Islet of Langerhans (tissue), 1 donor: ENCODE results near the gene SIPA1L3.
A peak's percentile ranks its signal among the peaks of the same experiment; 100 is the strongest.
"Not testable (repeated sequence)": the region's sequence is repeated elsewhere in the genome, so short reads cannot be mapped to it uniquely, and the experiment has no call there.

Experiments
- FAIRE-seq: peaks from one replicate; lab custom pipeline; 2011; peaks lifted over from hg19 to GRCh38; lab: Jason Lieb, UNC

The SIPA1L3 gene

GRCh38 chr19:37906869-37907734, at the start of gene SIPA1L3:
Gene SIPA1L3 (plus strand): TSS chr19:37907208. CDS start chr19:38081566, 174,358 bp downstream.
- no peak for FAIRE-seq

- no peak for FAIRE-seq
Measured at GRCh38 chr19:37864501-37864900, 42.5 kb upstream of the SIPA1L3 start.

DNA sequence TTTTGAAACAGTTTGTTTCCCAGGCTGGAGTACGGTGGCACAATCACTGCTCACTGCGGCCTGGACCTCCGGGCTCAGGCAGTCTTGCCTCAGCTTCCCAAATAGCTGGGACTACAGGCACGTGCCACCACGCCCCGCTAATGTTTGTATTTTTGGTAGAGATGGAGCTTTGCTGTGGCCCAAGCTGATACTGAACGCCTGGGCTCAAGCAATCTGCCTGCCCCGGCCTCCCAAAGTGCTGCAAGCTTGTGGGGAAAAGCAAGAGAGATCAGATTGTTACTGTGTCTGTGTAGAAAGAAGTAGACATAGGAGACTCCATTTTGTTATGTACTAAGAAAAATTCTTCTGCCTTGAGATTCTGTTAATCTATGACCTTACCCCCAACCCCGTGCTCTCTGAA, 41.1 kb upstream of the SIPA1L3 start:
- not testable (repeated sequence) for FAIRE-seq

DNA sequence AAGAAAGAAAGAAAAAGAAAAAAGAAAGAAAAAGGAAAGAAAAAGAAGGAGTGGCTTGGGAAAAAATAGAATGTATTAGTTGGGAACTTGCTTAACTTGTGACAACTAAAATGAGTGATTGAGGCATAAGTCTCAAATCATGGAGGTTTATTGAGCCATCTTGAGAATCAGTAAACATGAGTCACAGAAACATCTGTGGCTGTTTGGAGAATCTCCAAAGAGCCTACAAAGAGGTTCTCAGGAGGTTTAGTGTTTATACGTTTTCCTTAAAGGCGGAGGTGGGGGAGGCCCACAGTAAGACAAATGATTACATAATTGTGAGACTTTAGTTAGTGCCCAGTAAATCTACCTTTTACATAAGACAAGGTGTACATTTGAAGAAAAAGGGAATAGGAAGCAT, 39.2 kb upstream of the SIPA1L3 start:
- FAIRE-seq: no peak

DNA sequence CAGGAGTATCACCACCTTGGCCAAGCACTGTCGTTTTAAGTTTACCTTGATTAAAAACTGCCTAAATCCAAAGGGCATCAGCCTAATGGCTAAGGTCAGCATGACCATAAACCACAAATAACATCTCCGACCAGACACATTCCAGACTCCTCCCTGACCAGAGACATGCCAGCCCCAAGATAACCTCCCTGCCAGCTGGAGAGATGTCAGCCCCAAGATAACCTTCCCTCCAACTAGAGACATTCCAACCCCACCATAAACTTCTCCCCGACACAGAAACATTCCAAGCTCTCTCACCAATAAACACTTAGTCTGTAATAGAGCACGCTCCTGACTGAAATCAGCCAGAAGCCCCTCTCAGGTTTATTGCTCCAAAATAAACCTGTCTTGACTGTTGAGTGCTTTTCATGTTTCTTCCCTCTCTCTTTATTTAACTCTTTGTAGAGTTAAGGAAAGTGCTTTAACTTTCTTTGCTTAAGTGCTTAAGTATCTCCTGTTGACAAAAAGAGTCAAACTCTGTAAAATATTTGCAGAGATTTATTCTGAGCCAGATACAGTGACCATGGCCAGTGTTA, 37.2 kb upstream of the SIPA1L3 start:
- FAIRE-seq: no peak

DNA sequence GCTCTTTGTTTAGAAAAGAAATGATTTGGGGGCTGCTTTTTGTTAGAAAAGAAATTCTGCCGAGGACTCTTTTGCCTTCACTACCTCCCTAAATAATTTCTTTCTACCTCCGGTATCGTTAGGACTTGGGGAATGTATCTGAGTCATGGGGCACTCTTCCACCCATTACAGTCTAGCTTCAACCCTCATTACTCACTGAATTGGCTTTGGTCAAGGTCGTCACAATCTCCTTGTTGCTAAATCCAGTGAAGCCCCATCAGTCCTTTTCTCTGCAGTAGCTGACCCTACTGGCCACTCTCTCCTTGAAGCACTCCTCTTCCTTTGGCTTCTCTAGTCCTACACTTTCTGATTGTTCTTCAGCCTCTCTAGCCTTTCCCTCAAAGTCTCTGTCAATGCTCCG, 34.6 kb upstream of the SIPA1L3 start:
- FAIRE-seq: no peak

DNA sequence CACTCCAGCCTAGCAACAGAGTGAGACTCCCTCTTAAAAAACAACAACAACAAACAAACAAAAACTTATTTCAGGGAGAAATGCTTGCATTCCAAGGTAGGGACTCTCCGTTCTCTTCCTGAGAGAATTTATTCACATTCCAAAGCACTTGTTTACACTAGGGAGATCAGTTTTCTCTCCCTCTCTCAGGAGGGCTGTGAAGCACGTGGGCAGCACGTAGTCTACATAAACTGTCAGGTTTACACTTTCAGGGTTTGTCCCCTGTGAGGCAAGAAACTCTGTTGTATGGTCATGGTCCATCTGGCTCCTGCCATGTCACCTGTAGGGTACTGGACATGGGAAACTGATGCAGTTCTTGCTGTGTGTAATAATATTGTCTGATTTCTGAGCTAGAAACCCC, 32.2 kb upstream of the SIPA1L3 start:
- no peak for FAIRE-seq

GRCh38 chr19:37876032-37876431, 31.0 kb upstream of the SIPA1L3 start:
- no peak for FAIRE-seq

DNA sequence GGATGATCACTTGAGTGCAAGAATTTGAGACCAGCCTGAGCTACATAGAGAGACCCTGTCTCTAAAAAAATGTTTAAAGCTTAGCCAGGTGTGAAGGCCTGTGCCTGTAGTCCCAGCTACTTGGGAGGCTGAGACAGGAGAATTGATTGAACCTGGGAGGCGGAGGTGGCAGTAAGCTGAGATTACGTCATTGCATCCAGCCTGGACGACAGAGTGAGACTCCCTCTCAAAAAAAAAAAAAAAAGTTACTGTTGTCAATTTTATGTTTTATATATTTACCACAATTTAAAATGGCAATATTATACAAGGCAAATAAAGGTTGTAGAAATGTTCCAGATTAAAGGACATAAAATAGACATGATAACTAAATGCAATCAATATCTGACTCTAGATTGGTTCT, 29.9 kb upstream of the SIPA1L3 start:
- no peak for FAIRE-seq

- FAIRE-seq: no peak
Measured at GRCh38 chr19:37885392-37885791, 21.6 kb upstream of the SIPA1L3 start.

DNA sequence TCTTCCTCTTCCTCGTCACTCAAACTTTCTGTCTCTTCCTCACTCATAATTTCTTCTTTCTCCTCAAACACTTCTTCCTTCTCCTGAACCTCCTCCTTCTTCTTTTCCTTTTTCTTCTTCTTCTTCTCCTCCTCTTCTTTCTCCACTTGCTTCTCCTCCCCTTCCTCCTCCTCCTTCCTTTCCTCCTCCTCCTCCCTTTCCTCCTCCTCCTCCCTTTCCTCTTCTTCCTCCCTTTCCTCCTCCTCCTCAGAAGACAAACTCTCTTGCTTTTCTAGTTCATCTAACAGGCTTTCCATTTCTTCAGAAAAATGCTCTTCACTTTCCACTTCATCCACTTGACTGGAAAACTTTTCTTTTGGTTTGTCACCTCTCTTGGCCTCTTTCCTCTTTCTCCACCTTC, 20.4 kb upstream of the SIPA1L3 start:
- FAIRE-seq: no peak

GRCh38 chr19:37893845-37894575, 13.0 kb upstream of the SIPA1L3 start:
- no peak for FAIRE-seq

- FAIRE-seq: no peak
Measured at GRCh38 chr19:37896180-37896579, 10.8 kb upstream of the SIPA1L3 start.

- FAIRE-seq: no peak
Measured at GRCh38 chr19:37899453-37899852, 7.6 kb upstream of the SIPA1L3 start.

DNA sequence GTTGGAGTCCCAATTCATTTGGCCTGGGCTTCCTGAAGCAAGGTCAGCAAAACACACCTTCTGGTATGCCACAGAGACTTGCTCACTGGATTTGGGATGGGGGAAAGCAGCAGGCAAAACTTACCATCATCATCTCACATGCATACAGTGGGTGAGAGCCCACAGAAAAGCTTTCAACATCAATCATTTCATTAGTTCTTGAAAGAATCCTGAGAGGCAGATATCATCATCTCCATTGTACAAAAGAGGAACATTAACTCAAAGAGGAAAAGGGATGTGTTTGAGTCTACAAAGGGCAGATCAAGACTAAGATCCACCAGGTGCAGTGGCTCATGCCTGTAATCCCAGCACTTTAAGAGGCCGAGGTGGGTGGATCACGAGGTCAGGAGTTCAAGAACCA, 7.0 kb upstream of the SIPA1L3 start:
- no peak for FAIRE-seq

DNA sequence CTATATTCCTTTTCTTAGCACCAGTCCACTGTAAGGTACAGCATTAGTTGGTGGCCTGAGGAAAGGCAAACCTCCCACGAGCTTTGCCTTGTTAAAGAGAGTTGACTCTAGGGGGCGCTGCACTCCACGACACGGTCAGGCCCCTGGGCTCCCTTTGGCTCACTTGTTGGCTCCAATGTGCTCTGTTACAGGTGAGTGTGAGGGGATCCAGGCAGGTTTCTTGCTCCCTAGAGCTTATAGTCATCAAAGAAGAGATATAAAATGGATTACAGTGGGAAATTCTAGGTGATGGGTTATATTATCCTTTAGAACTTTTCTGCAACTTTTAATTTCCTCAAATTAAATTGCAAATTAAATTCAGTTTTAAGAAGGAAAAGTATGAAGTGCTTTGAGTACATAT, 4.3 kb upstream of the SIPA1L3 start:
- peak; percentile 38 for FAIRE-seq

DNA sequence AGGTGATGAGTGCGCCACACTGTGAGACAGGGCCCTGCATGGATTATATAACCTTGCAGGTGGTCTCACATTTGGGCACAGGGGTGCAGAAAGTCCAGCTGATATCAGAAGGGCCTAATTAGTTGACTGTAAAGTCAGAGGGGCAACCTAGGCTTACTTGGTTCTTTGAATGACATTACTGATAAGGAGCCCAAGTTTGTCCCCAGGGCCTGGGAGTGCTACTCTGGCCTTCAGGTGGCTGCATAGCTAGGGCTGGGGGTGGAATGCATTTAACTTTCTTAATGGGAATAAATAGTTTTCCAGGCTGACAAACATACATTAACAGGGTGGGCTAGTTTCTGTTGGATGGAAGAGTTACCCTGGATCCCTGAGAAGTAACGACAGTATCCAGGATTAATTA, 3.9 kb upstream of the SIPA1L3 start:
- FAIRE-seq: no peak

- no peak for FAIRE-seq
Measured at GRCh38 chr19:37905946-37906868, 801 bp upstream of the SIPA1L3 start, which contains the start of gene WDR87. Gene WDR87 (minus strand): TSS chr19:37906594. CDS start chr19:37898239, 8,355 bp downstream.

DNA sequence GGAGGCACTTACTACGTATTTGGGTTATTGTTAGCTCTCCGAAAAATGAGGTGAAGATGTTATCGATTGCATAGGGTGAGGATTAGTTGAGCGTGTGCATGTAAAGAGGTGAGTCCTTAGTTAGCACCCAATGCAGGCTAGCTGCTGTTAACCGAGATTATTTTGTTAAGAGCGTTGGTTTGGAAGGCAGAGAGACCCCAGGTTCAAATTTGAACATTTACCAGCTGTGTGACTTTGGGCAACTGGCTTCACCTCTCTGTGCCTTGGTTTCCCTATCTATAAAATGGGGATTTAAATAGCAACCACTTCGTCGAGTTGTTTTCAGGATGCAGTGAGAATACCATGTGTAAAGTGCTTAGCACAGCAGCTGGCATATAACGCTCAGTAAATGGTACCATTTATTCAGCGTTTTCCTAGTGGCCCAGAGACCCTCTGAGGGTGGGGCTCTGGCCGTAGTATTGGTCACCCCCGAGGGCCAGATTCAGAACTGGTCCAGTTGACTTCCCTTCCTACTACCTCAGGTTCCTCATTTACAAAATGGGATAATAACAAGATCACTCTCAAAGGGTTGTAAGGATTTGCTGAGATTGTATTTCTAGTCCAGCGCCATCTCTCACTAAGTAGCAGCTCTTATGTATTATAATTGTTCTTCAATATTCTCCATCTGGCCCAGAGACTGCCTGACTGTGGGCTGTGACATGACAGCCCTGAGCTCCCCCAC, 887 bp downstream of the SIPA1L3 start:
- FAIRE-seq: no peak

- FAIRE-seq: no peak
Measured at GRCh38 chr19:37909661-37910199, 2.7 kb downstream of the SIPA1L3 start.

GRCh38 chr19:37914908-37915307, 7.9 kb downstream of the SIPA1L3 start:
- no peak for FAIRE-seq
